ENCODE results near the gene RAD21L1.

DNA sequence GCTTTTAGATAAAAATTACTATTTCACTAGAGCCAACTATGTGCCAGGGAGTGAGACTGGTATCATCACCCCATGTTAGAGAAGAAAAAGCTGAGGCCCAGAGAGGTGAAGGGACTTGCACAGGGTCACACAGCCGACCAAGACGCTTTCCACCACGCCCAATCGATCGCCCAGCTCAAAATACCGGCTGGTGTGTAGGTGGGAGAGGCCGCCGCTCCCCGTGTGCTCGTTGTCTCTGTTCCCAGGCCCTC lies 40.0 kb downstream of the RAD21L1 start:
- TF ChIP-seq CTCF (IDR thresholded peaks at IDR 0.05; ENCODE audit: low read depth, low read length, poor library complexity, severe bottlenecking) (no peak), EZH2phosphoT487 (IDR thresholded peaks at IDR 0.05; ENCODE audit: borderline replicate concordance, low read length) (no peak)

Data from DOHH2 (cell line).